Stimulated activated CD4-positive, alpha-beta T cell treated with anti-CD3 and anti-CD28 coated beads, TNF-alpha, amount 100 ng/mL, for 1 hour (primary cell): ENCODE results near the gene BTRC.
A peak's percentile ranks its signal among the peaks of the same experiment; 100 is the strongest.
"Not testable (repeated sequence)": the region's sequence is repeated elsewhere in the genome, so short reads cannot be mapped to it uniquely, and the experiment has no call there.

Experiments
- DNase-seq, 3 donors: peaks; one replicate each; pipeline ENCODE4 v3.0.0-alpha.2; 2020; ENCODE audit warnings: low read depth in 3 of 3, low spot score in 1 of 3

BTRC gene

GRCh38 chr10:101578803-101579515 lies 225.0 kb downstream of the BTRC start:
- no peak for DNase-seq

GRCh38 chr10:101579516-101579870 lies 225.5 kb downstream of the BTRC start:
- no peak for DNase-seq

- no peak for DNase-seq
Observed at GRCh38 chr10:101580486-101581399, 226.8 kb downstream of the BTRC start.

- DNase-seq = no peak
Observed at GRCh38 chr10:101585841-101586240, 231.9 kb downstream of the BTRC start.

GRCh38 chr10:101587725-101588653 lies 234.0 kb downstream of the BTRC start, which contains the start of the genes DPCD and POLL:
TSS of gene DPCD (plus strand) at chr10:101588321. CDS start at chr10:101588337, 16 bp downstream.
TSS of gene POLL (minus strand) at chr10:101588257. CDS start at chr10:101587360, 897 bp downstream.
- peak; percentile 75 to 82 (median 75) for DNase-seq

- DNase-seq = no peak
Observed at GRCh38 chr10:101588879-101589278, 234.9 kb downstream of the BTRC start.

GRCh38 chr10:101593331-101593730 lies 239.4 kb downstream of the BTRC start:
- DNase-seq = not testable (repeated sequence)

- no peak for DNase-seq
Observed at GRCh38 chr10:101595591-101596433, 241.8 kb downstream of the BTRC start.

- DNase-seq = no peak
Observed at GRCh38 chr10:101597091-101597900, 243.3 kb downstream of the BTRC start.

GRCh38 chr10:101601541-101601940 lies 247.6 kb downstream of the BTRC start:
- no peak for DNase-seq

- DNase-seq = peak in 1 of 3 donors; percentile 53
Observed at GRCh38 chr10:101602761-101603398, 248.9 kb downstream of the BTRC start.
